ENCODE data around the gene TMEM63A. TPM values are rescaled to one million over a fixed set of nuclear protein-coding genes. Genes with fewer than 3 reads are reported as not detected.

Gene TMEM63A
- total and polyA plus RNA-seq, 2 experiments from 2014 or later, result 19.3 to 37.0 TPM

DNA sequence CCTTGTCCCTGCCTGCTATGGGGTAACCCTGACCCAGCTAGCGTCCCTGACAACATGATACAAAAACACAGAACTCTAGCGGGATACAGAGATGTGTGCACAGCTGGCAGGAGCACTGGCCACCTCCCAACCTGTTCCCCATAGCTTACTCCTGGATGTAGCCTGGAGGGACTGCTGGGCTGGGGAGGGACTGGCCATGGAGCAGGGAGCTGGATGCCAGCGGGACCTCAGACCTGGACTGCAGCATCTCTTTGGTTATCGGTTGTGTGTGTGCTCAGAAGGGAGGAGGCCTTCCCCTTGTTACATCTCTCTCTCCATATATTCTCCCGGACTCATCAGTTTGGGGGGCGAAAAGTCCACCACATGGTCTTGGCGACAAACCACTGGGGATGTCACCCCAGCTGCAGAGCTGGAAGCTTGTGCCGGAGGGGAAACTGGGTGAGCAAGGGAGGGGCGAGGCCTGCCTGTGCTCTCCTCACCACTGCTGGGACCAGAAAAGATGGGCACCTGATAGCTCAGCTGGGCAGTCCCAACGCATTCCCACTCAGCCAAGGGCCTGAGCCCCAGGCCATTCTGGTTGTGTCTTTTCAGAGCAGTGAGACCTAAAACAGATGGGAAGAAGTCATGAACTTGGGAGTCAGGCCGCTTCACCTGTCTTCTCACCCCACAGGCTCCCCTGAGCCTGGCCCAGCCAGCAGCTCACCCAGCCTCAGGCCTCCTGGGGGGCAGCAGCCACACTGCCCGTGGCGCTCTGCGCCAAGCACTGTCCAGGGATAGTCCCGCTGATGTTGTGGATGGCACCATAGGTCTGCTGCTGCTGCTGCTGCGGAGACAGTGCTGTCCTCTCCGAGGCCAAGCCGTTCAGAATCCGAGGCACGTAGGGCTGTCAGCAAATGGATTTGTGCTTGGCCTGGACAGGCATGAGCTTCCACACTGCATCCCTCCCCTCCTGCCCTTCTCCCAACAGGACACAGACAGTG, 35.6 kb downstream of the TMEM63A start:
- DNase-seq (ENCODE audit: low read depth in 1 of 2, low spot score in 1 of 2), result no peak
- H3K27ac ChIP-seq, result no peak overlapping the region
- no peaks in the 10 kb centered on the region for H3K4me1 ChIP-seq (ENCODE audit: low read depth)
- TF ChIP-seq, protein P1, sequence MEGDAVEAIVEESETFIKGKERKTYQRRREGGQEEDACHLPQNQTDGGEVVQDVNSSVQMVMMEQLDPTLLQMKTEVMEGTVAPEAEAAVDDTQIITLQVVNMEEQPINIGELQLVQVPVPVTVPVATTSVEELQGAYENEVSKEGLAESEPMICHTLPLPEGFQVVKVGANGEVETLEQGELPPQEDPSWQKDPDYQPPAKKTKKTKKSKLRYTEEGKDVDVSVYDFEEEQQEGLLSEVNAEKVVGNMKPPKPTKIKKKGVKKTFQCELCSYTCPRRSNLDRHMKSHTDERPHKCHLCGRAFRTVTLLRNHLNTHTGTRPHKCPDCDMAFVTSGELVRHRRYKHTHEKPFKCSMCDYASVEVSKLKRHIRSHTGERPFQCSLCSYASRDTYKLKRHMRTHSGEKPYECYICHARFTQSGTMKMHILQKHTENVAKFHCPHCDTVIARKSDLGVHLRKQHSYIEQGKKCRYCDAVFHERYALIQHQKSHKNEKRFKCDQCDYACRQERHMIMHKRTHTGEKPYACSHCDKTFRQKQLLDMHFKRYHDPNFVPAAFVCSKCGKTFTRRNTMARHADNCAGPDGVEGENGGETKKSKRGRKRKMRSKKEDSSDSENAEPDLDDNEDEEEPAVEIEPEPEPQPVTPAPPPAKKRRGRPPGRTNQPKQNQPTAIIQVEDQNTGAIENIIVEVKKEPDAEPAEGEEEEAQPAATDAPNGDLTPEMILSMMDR (IDR thresholded peaks at IDR 0.05; ENCODE audit: low read depth, low read length), result no peak
- peaks cover 3% of the 10 kb centered on the region for H3K36me3 ChIP-seq
- H3K9me3 ChIP-seq (ENCODE audit: low read depth), result no peaks in the 10 kb centered on the region
- H3K27me3 ChIP-seq, result no peaks in the 10 kb centered on the region
- no peak overlapping the region for H3K4me3 ChIP-seq

DNA sequence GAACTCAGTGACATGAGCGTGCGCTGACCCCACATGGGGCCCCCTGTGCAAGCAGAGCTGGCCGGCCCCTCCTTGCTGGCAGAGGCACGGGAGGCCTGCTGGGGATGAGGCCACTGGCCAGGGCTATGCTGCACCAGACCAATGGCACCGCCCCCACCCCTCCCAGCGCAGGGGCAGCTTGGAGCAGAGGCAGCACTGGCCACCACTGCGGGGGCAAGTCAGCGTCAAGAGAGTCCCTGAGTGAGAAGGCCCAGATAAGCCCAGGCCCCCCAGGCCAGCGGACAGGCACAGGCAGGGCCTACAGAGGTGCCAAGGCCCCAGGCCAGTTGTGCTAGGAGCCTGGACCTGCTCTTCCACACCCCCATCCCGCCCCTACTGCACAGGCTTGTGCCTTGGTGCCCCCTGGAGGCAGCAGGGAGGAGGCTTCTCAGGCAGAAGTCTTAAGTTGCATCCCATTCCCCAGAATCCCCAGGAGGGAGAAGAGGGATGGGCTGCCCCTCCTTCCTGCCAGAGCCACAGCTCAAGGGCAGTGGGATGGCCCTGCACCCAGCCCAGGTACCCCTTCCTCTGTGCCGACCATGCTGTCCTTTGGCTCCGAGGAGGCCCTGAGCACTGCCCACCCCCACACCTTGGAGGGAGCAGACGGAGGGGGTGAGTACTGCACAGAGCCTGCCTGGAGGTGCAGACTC, 36.5 kb downstream of the TMEM63A start:
- no peaks in the 10 kb centered on the region for H3K9me3 ChIP-seq (ENCODE audit: low read depth)
- TF ChIP-seq, protein P1 (IDR thresholded peaks at IDR 0.05; ENCODE audit: low read depth, low read length), result peak; percentile 85
- peaks cover 3% of the 10 kb centered on the region for H3K36me3 ChIP-seq
- H3K27ac ChIP-seq, result no peak overlapping the region
- no peaks in the 10 kb centered on the region for H3K4me1 ChIP-seq (ENCODE audit: low read depth)
- no peaks in the 10 kb centered on the region for H3K27me3 ChIP-seq
- peak; percentile 77 to 92 for DNase-seq (ENCODE audit: low read depth in 1 of 2, low spot score in 1 of 2)
- no peak overlapping the region for H3K4me3 ChIP-seq

DNA sequence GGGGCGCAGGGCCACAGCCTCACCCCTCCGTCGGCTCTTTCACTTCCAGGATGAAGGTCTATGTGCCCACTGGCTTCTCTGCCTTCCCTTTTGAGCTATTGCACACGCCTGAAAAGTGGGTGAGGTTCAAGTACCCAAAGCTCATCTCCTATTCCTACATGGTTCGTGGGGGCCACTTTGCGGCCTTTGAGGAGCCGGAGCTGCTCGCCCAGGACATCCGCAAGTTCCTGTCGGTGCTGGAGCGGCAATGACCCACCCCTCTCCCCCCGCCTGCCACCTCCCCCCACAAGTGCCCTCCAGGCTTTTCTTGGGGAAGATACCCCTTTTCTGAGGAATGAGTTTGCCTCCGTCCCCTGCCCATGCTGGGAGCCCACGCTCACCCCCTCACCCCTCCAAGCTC, 37.1 kb downstream of the TMEM63A start:
- H3K36me3 ChIP-seq, result peaks cover 3% of the 10 kb centered on the region

DNA sequence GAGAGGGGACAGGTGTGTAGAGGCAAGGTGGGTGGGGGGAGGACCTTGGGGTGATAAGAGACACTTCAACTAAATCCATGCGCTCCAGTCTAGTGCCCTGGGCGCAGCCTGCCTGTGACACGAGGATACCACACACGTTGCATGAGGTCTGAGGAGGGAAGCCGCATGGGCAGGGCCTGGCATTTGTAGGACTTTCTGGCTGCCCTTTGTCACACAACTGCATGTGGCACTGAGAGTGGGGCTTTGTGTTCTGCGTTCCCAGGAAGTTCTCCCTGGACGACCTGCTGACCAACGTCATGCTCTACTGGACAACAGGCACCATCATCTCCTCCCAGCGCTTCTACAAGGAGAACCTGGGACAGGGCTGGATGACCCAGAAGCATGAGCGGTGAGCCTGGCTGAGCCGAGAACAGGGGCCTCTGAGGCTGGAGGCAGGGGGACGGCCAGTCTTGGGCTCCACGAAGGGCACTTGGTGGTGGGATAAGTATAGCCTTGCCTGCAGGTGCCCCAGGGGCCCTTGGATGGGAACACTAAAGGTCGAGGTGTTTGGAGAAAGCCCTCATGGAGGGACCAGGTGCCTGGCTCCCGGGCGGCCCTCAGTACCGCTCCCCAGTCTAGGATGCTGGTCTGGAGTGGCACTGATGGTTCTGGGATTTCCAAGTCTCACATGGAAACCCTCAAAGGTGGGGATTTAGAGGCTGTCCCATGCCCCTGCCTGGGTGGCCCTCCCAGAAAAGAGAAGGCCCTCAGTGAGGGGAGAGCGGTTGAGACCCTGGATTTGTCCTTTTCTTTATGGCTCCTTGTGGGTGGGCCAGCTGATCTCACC, 37.7 kb downstream of the TMEM63A start:
- H3K36me3 ChIP-seq, result peaks cover 3% of the 10 kb centered on the region
- no peaks in the 10 kb centered on the region for H3K9me3 ChIP-seq (ENCODE audit: low read depth)
- peak overlapping the region; percentile 23 for H3K27ac ChIP-seq
- no peak overlapping the region for H3K4me3 ChIP-seq
- H3K27me3 ChIP-seq, result no peaks in the 10 kb centered on the region
- no peak for DNase-seq (ENCODE audit: low read depth in 1 of 2, low spot score in 1 of 2)
- TF ChIP-seq, protein P1 (IDR thresholded peaks at IDR 0.05; ENCODE audit: low read depth, low read length), result no peak
- H3K4me1 ChIP-seq (ENCODE audit: low read depth), result no peaks in the 10 kb centered on the region

More for the DNA sequence above, 37.1 kb downstream of the TMEM63A start:
- no peak overlapping the region for H3K27ac ChIP-seq
- no peaks in the 10 kb centered on the region for H3K27me3 ChIP-seq
- H3K9me3 ChIP-seq (ENCODE audit: low read depth), result no peaks in the 10 kb centered on the region
- TF ChIP-seq, protein P1 (IDR thresholded peaks at IDR 0.05; ENCODE audit: low read depth, low read length), result no peak
- no peak for DNase-seq (ENCODE audit: low read depth in 1 of 2, low spot score in 1 of 2)
- H3K4me3 ChIP-seq, result no peak overlapping the region
- H3K4me1 ChIP-seq (ENCODE audit: low read depth), result no peaks in the 10 kb centered on the region

DNA sequence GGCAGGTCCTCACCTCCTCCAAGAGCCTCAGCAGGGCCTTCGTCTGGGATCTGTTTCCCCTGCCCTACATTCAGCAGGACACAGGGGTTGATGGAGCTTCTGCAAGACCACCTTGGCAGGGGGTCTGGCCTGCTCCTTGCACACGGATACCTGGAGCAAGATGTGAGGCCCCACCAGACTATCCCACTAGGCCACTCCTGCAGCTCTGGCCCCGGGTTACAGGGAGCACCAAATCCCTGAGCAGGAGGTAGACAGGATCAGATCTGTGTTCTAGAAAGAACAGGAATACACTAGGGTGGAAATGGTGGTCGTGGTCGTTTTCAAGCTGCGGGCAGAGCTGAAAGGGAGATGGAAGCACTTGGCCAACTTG, 38.8 kb downstream of the TMEM63A start:
- Histone ChIP-seq H3K27me3 (no peaks in the 10 kb centered on the region), H3K36me3 (no peaks in the 10 kb centered on the region), H3K9me3 (ENCODE audit: low read depth) (no peaks in the 10 kb centered on the region), H3K4me3 (no peak overlapping the region), H3K27ac (peak overlapping the region; percentile 23), H3K4me1 (ENCODE audit: low read depth) (no peaks in the 10 kb centered on the region)
- TF ChIP-seq, protein P1 (IDR thresholded peaks at IDR 0.05; ENCODE audit: low read depth, low read length), result no peak
- DNase-seq (ENCODE audit: low read depth in 1 of 2, low spot score in 1 of 2), result no peak

Measured in cardiac muscle cell (in vitro differentiated cells and primary cell).